Activated CD8-positive, alpha-beta memory T cell treated with anti-CD3 and anti-CD28 coated beads, Interleukin-2, amount 10 ng/mL, durations not matched to agents 7 days and 5 days (primary cell): ENCODE data around the gene CCDC138. TPM values are rescaled to one million over a fixed set of nuclear protein-coding genes. Genes with fewer than 3 reads are reported as not detected.
A peak's percentile ranks its signal among the peaks of the same experiment; 100 is the strongest.

Experiments used
- ATAC-seq: fragments of 150-1000 bp; cut with Tn5 transposase; one replicate; pipeline ENCODE4 v1.10.0; 2021; ENCODE audit warnings: moderate library complexity
- CTCF ChIA-PET: fragments of 350-600 bp; sonication (Branson Sonifier 250); formaldehyde crosslinking; loops from one replicate; lab custom pipeline; 2021; ENCODE audit warnings: antibody characterized with exemption; lab: Charles Lee
- DNase-seq: peaks from one replicate; pipeline ENCODE4 v3.0.0-alpha.2; 2020
- H3K27ac Mint-ChIP-seq: one replicate; pipeline ENCODE4 v1.8.0; 2021; ENCODE audit warnings: mild to moderate bottlenecking, mixed read lengths
- H3K27me3 Mint-ChIP-seq: one replicate; pipeline ENCODE4 v1.8.0; 2021; ENCODE audit warnings: mixed read lengths
- H3K36me3 Mint-ChIP-seq: one replicate; pipeline ENCODE4 v1.8.0; 2021; ENCODE audit warnings: mild to moderate bottlenecking, mixed read lengths
- H3K4me1 Mint-ChIP-seq: one replicate; pipeline ENCODE4 v1.8.0; 2021; ENCODE audit warnings: mixed read lengths
- H3K4me3 Mint-ChIP-seq: one replicate; pipeline ENCODE4 v1.8.0; 2021; ENCODE audit warnings: mild to moderate bottlenecking, moderate library complexity, mixed read lengths
- H3K9me3 Mint-ChIP-seq: one replicate; pipeline ENCODE4 v1.8.0; 2022; ENCODE audit warnings: low read depth, mixed read lengths
- total RNA-seq, 2 experiments: library from RNA; stranded (reverse); gene quantifications; one replicate each; pipeline ENCODE4 v1.2.3, GENCODE V29; 2021

Gene CCDC138
- total RNA-seq, 2 experiments from 2014 or later: 10.0 to 10.2 TPM

DNA sequence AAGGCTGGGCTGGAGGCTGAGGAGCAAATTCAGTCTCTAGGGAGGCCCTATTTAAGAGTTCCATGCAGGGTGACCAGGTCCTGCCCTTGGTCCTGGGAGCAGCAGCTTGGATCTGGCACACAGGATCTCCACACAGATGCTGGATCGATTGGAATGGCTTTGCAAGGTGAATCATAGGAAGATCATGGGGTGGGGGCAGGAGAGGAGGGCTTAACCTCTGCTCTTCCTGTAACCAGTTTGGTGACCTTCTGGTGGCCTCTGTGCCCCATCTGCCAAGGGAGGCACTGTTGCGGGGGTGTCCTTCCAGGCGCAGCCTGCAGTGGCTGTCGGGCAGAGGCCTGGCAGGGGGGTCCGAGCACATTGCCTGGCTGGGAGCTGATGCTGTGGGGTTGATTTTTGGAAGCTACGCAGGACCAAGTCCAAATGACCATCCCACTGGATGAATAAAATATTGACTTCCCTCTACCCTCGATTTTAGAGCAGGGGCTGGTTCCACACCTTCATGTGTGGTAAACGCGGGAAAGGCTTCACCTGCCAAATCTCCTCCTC lies 122.8 kb downstream of the CCDC138 start:
- H3K27me3 Mint-ChIP-seq: no peaks in the 10 kb centered on the region
- H3K27ac Mint-ChIP-seq: no peak overlapping the region
- H3K4me1 Mint-ChIP-seq: no peaks in the 10 kb centered on the region
- DNase-seq (peak; percentile 35), ATAC-seq (no peak)
- no peak overlapping the region for H3K4me3 Mint-ChIP-seq
- H3K9me3 Mint-ChIP-seq: no peaks in the 10 kb centered on the region
- H3K36me3 Mint-ChIP-seq: no peaks in the 10 kb centered on the region
- CTCF ChIA-PET: no interaction called here

DNA sequence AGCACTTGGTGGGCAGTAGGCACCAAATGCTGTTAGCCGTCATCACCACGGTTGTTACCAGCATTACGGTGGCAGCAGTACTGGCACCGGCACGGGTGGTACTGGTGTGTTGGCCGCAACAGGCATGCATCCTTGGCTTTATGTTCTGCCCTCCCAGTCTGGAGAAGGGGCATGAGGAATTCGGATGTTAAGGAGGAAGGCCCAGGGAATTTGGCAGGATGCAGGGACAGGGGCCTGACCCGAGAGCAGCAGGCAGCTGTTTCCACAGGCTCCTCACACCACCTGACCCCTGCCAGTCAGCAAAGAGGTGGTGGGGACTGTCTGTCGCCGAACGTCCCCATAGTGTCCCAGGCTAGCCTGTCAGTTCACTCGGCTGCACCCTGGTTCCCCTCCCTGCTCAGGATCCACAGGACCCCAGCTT lies 123.5 kb downstream of the CCDC138 start:
- DNase-seq (no peak), ATAC-seq (no peak)
- no peaks in the 10 kb centered on the region for H3K36me3 Mint-ChIP-seq
- no peak overlapping the region for H3K27ac Mint-ChIP-seq
- no peaks in the 10 kb centered on the region for H3K4me1 Mint-ChIP-seq
- no peaks in the 10 kb centered on the region for H3K9me3 Mint-ChIP-seq
- CTCF ChIA-PET: no interaction called here
- no peak overlapping the region for H3K4me3 Mint-ChIP-seq
- no peaks in the 10 kb centered on the region for H3K27me3 Mint-ChIP-seq

DNA sequence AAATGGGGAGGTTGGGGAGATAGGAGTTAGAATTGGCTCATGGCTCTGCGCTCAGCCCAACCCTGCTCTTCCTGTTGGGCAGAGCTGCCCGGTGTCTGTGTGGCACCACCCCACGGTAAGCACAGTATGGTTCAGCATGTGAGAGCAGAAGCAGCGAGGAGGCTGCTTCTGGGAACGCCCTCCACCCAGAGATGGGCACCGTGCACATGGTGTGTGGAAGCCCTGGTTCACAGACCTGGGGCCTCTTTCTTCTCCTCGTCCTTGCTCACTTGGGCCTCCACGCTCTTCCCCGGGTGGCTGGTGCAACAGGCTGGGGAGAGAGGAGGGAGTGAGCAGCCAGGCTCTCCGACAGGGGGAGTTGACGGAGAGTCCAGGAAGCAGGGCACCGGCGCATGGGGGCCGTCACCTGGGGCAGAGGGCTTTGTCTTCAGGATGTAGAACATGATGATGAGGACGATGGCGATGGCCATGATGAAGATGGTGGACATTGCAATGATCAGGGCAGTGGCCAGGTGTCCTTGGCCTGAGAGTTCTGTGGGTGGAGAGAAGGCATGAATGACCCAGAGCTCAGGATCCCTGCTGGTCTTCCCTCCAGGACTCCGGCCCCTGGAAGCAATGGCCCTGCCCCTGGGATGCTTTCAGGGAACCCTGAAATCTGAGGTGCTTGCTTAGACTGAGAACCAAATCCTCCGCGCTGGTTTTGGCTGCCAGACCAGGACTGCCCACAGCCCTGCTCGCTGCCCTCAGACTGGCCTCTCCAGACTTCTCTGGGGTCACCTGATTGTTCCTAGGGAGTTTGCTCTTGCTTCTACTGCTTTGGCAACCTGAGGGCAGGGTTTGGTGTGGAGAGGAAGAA lies 124.2 kb downstream of the CCDC138 start:
- no peaks in the 10 kb centered on the region for H3K36me3 Mint-ChIP-seq
- ATAC-seq (no peak), DNase-seq (peak; percentile 23)
- no peaks in the 10 kb centered on the region for H3K4me1 Mint-ChIP-seq
- H3K4me3 Mint-ChIP-seq: no peak overlapping the region
- CTCF ChIA-PET: no interaction called here
- H3K9me3 Mint-ChIP-seq: no peaks in the 10 kb centered on the region
- no peak overlapping the region for H3K27ac Mint-ChIP-seq
- no peaks in the 10 kb centered on the region for H3K27me3 Mint-ChIP-seq

DNA sequence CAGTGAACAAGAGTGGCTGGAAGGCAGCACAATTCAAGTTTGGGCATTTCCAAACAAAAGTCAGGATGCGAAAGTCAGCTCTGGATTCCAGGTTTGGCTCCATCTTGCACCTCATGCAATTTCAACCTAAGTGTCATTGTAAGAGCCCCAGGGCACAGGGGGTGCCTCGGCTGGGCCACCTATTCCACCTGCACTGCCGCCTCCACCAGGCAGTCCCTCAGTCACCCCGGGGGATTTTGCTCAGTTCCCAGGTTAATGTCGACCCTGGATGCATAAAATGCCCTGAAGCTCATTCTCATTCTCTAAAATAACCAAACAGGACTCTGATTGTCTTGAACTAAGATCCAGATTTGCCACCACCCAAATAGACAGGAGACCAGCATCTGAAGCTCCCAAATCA lies 124.8 kb downstream of the CCDC138 start:
- Mint-ChIP-seq H3K4me1 (no peaks in the 10 kb centered on the region), H3K4me3 (no peak overlapping the region), H3K27me3 (no peaks in the 10 kb centered on the region), H3K9me3 (no peaks in the 10 kb centered on the region), H3K36me3 (no peaks in the 10 kb centered on the region), H3K27ac (no peak overlapping the region)
- CTCF ChIA-PET: no interaction called here
- ATAC-seq (no peak), DNase-seq (peak; percentile 22)

DNA sequence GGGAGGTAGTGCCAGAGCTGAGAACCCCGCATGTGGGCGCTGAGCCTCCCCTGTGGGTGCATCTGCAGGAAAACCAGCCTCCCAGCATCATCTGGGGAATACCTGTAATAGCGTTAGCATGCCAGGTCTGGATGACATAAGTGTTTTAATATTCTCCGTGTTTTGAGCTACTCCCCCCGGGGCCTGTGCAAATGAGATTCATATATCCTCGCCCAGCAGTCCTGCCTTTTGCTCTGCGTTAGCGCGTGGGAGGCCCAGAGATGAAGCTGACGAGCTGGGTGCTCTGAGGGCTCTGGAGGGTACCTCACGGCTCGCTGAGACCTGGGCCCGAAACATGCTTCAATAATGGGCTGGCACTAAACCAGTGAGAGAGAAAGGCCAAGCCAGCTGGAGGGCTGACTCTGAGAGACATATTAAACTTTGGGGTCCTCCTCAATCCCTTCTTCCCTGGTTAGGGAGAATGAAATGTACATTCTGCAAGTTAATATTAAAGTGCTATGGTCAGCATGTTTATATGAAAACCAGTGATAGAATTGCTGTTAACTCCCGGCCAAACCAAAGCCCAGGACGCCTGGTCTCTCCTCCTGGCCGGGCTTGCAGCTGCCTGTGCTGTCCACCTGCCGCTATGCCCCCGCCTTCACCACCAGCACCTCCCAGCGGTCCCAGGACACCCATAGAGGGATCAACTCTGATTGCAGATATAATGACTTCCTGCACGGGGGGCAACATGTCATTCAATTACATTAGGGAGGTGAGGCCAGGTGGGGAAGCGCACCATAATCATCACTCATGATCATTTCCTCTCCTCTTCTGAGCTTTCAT lies 125.4 kb downstream of the CCDC138 start:
- no peaks in the 10 kb centered on the region for H3K4me1 Mint-ChIP-seq
- H3K9me3 Mint-ChIP-seq: no peaks in the 10 kb centered on the region
- DNase-seq (peak; percentile 29), ATAC-seq (no peak)
- CTCF ChIA-PET: interaction anchor here (0.7 kb wide), 1 partner anchor 40 kb away, joined by 3 read pairs; no protein-coding TSS in a partner anchor
- H3K27me3 Mint-ChIP-seq: no peaks in the 10 kb centered on the region
- no peaks in the 10 kb centered on the region for H3K36me3 Mint-ChIP-seq
- H3K4me3 Mint-ChIP-seq: no peak overlapping the region
- no peak overlapping the region for H3K27ac Mint-ChIP-seq

DNA sequence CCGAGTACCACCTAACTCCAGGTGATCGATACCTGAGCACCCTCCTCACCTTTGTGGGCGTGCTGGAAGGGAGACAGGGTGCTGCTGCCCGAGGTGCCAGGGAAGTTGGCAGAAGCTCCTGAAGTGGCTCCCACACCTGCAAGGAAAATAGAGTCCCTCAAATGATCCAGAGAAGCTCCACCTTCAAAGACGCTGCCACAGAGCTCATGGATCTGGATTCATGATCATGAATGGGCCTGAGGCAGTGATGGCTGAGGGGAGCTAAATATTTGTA lies 126.0 kb downstream of the CCDC138 start:
- CTCF ChIA-PET: interaction anchor here (0.7 kb wide), 1 partner anchor 39 kb away, joined by 3 read pairs; no protein-coding TSS in a partner anchor
- H3K4me1 Mint-ChIP-seq: no peaks in the 10 kb centered on the region
- H3K4me3 Mint-ChIP-seq: no peak overlapping the region
- ATAC-seq: no peak
- H3K27me3 Mint-ChIP-seq: no peaks in the 10 kb centered on the region
- no peaks in the 10 kb centered on the region for H3K36me3 Mint-ChIP-seq
- H3K9me3 Mint-ChIP-seq: no peaks in the 10 kb centered on the region
- DNase-seq: no peak
- H3K27ac Mint-ChIP-seq: no peak overlapping the region

DNA sequence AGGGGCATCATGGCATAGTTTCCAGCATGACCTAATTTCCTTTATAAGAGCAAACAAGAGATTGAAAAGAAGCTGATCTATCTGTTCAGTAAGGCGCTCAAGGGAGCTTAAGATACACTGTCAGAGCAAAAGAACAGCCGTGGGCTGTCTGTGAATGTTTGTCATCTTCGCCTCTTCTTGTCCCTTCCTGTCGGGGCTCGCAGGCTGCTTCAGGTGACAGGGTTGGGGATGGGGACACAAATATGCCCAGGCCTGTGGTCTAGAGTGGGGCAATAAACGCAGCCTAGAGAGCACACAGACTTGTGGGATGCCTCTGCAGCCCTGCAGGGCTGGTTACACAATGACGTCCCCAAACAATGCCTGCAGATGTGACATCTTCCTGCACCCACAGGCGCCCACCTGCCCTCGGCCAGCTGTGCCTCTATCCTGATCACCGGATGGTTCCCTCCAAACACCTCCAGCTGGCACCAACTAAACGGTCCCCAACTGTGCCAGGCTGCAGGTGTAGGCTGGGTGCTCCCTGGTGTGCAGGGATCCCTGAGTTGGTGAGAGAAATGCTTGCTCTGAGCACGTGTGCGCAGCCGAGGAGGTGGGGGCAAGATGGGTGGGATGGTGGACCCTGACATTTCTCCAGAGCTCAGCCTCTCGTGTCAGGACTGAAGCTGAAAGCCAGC lies 129.7 kb downstream of the CCDC138 start:
- no peak overlapping the region for H3K4me3 Mint-ChIP-seq

DNA sequence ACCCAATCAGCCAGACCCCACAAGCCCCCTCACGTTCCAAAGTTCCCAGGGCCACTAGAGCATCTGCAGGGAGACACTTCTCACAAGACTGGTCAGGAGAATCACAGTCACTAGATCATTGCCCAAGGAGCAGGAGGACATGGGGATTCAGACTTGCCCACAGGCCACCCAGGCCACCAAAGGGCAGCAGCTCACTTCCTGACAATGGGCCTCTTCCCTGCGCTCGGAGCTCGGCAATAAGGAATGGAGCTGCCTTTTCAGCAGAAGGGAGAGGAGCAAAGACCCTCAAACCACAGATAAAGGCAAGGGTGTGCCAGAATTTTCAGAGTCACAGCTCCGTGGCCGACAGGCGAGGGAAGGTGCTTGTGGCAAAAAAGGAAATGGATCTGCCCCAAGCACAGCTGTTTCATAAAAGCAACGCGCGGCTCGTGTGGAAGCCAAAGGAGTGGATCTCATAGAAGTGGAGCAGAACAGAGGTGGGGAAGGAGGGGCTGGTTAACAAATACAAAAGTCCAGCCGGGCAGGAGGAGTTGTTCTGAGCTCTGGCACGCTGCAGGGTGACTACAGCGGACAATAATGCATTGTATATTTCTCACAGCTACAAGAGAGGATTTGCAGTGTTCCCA lies 130.3 kb downstream of the CCDC138 start:
- no peak overlapping the region for H3K4me3 Mint-ChIP-seq
- DNase-seq (no peak), ATAC-seq (no peak)
- H3K36me3 Mint-ChIP-seq: no peaks in the 10 kb centered on the region
- no peaks in the 10 kb centered on the region for H3K4me1 Mint-ChIP-seq
- H3K9me3 Mint-ChIP-seq: no peaks in the 10 kb centered on the region
- H3K27me3 Mint-ChIP-seq: no peaks in the 10 kb centered on the region
- H3K27ac Mint-ChIP-seq: no peak overlapping the region
- CTCF ChIA-PET: no interaction called here

More for the DNA sequence above, 129.7 kb downstream of the CCDC138 start:
- ATAC-seq: no peak
- H3K27ac Mint-ChIP-seq: no peak overlapping the region
- CTCF ChIA-PET: no interaction called here
- H3K9me3 Mint-ChIP-seq: no peaks in the 10 kb centered on the region
- DNase-seq: no peak
- H3K4me1 Mint-ChIP-seq: no peaks in the 10 kb centered on the region
- no peaks in the 10 kb centered on the region for H3K36me3 Mint-ChIP-seq
- H3K27me3 Mint-ChIP-seq: no peaks in the 10 kb centered on the region

DNA sequence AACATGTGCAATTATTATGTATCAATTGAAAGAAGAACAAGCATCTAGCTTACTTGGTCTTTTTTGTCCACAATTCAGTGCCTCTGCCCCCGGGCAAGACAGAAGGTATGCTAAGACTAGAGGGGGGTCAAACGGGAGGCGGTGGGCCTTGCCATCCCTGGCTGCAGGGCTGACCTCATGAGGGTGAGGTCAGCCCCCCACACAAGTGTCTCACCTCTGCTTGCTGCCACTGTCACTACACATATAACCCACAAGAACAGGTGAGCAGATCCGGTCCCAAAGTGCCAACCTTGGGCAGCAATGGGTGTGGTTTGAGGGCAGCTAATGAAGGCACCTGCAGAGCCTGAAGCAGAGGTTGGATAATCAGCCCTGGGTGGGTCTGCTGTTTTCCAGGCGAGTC lies 131.0 kb downstream of the CCDC138 start:
- H3K36me3 Mint-ChIP-seq: no peaks in the 10 kb centered on the region
- no peaks in the 10 kb centered on the region for H3K9me3 Mint-ChIP-seq
- CTCF ChIA-PET: no interaction called here
- DNase-seq: no peak
- H3K27ac Mint-ChIP-seq: no peak overlapping the region
- no peak overlapping the region for H3K4me3 Mint-ChIP-seq
- ATAC-seq: no peak
- no peaks in the 10 kb centered on the region for H3K27me3 Mint-ChIP-seq
- no peaks in the 10 kb centered on the region for H3K4me1 Mint-ChIP-seq

DNA sequence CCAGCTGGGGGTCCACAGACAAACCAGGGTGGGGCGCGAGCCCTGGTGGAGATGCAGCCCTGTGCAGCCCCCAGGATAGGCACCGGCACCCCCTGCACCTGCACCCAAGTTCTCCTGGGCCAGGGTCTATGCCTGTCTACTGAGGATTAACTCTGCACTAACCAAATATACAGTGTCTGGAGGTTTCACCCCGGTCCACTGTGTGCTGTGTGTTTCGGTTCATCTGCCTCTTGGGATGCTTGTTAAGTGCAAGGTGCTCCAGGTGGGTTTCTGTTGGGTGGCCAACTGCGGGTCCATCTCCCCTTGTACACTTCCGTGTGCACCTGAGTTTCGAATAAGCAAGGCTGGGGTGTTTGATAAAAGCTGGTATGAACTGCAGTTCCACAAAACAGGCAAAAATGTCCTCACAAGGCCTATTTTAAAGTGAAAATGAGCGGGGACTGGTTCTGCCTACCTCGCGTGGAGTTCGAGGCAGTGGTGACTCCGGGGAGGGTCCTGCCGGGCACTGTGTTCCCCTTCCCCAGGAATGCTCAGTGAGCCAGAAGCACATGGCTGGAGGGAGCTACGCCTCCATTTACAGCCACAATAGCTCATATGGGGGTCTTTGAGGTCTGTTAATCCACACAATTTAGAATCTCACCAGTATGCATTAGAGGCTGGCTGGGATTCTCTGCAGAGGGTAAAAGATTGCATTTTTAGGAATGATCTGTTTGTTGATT lies 131.7 kb downstream of the CCDC138 start:
- Mint-ChIP-seq H3K9me3 (no peaks in the 10 kb centered on the region), H3K4me3 (no peak overlapping the region), H3K27ac (no peak overlapping the region), H3K36me3 (no peaks in the 10 kb centered on the region), H3K27me3 (no peaks in the 10 kb centered on the region), H3K4me1 (no peaks in the 10 kb centered on the region)
- no peak for DNase-seq
- CTCF ChIA-PET: no interaction called here
- no peak for ATAC-seq

DNA sequence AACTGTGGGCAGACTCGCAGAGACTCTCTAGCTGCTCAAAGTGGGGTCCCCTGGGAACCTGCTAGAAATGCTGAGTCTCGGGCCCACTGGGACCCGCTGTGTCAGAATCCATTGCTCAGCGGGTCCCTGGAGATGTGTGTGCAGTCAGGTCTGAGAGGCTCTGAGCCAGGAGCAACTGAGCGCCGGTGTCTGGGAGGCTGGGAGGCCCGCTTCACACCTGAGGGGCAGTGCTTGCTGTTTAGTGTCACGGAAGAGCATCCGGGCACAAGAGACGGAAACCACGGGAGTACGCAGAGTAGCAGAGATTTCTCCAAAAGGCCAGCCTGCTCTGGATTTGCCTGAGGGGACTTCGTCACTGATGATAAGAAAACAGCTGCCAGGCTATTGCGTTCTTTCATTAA lies 132.4 kb downstream of the CCDC138 start:
- ATAC-seq (no peak), DNase-seq (no peak)
- Mint-ChIP-seq H3K4me3 (no peak overlapping the region), H3K36me3 (no peaks in the 10 kb centered on the region), H3K27ac (no peak overlapping the region), H3K9me3 (no peaks in the 10 kb centered on the region), H3K4me1 (no peaks in the 10 kb centered on the region), H3K27me3 (no peaks in the 10 kb centered on the region)
- CTCF ChIA-PET: no interaction called here

DNA sequence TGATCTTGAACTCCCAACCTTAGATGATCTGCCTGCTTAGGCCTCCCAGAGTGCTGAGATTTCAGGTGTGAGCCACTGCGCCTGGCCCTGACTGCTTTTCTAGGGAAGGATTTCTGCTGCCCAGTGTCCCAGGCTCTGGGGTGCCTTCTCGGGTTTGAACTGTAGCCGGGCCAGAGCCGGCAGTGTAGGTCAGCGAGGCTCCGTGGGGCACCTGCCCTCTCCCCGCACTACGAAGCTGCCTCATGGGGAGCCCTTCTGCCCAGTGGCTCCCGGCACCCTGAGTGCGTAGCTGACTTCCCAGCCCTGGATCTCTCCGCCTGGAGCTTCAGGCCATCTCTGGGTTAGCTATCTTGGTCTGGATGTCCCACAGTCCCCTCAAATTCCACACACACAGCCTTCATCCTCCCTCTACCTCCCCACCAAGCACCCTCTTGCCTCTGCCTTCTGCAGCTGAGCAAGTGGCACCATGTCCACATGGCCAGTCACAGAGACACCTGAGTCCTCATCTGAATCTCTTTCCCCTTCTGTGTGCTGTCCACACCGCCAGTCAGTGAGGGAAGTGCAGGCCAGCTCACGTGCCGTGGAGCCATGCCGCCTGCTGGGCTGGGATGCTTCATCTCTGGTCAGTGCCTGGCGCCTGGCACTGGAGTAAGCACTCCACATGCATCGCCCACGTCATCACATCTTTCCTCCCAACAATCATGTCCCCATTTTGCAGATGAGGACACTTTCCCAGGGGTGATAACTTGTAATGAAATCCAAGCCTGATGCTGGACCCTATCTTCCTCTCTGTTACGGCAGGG lies 133.2 kb downstream of the CCDC138 start:
- Mint-ChIP-seq H3K27me3 (no peaks in the 10 kb centered on the region), H3K4me1 (no peaks in the 10 kb centered on the region), H3K36me3 (no peaks in the 10 kb centered on the region), H3K9me3 (no peaks in the 10 kb centered on the region), H3K4me3 (no peak overlapping the region), H3K27ac (no peak overlapping the region)
- DNase-seq (no peak), ATAC-seq (no peak)
- CTCF ChIA-PET: no interaction called here
